Lung microvascular endothelial cell (primary cell): Measurements from ENCODE around the gene SP3. TPM values are rescaled to one million over a fixed set of nuclear protein-coding genes. Genes with fewer than 3 reads are reported as not detected.

ENCODE experiments used
- DNase-seq, 2 donors: peaks; one replicate each; pipeline versions ENCODE4 v3.0.0 to v3.0.0-alpha.2; 2010; ENCODE audit warnings: low read depth in 2 of 2
- total RNA-seq: library from RNA; depleted of rRNA; stranded (reverse); fragments of >200 nt; gene quantifications from 2 replicates; pipeline ENCODE4 v1.2.1, GENCODE V29; 2014

The SP3 gene
- total RNA-seq, 1 donor from 2014 or later: 70.6 TPM

GRCh38 chr2:173858291-173858731 is 106.9 kb downstream of the SP3 start:
- DNase-seq: no peak
